OCI-LY3 (cell line): Measurements from ENCODE around the gene CYBRD1.

Source experiments
- EZH2phosphoT487 ChIP-seq: fragments of 200-600 bp; shearing (Covaris generic); IDR thresholded peaks from 2 replicates; pipeline ENCODE4 v1.6.1; 2018; ENCODE audit warnings: antibody characterized with exemption, mixed run types, low read depth
- TF ChIP-seq, protein P1 (sequence below): fragments of 200-600, 300-600 bp; sonication (generic); IDR thresholded peaks from 2 replicates; pipeline ENCODE4 v1.5.1; 2014; ENCODE audit warnings: antibody characterized with exemption, low read length, low read depth

DNA sequence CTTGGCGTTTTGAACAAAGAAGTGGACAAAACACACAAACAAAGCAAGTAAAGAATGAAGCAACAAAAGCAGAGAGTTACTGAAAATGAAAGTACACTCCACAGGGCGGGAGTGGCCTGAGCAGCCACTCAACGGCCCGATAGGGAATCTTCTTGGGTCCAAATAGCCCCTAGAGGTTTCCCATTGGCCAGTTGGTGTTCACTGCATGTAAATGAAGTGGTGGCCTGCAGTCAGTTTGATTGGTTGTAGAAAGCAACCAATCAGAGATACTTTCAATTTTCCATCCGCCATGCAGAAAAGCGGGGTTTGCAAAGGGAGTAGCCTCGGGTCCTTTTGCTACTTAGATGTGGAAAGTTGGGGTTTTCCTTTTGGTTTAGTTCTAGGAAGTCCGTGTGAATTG is 31.6 kb downstream of the CYBRD1 start:
- TF ChIP-seq, protein P1, sequence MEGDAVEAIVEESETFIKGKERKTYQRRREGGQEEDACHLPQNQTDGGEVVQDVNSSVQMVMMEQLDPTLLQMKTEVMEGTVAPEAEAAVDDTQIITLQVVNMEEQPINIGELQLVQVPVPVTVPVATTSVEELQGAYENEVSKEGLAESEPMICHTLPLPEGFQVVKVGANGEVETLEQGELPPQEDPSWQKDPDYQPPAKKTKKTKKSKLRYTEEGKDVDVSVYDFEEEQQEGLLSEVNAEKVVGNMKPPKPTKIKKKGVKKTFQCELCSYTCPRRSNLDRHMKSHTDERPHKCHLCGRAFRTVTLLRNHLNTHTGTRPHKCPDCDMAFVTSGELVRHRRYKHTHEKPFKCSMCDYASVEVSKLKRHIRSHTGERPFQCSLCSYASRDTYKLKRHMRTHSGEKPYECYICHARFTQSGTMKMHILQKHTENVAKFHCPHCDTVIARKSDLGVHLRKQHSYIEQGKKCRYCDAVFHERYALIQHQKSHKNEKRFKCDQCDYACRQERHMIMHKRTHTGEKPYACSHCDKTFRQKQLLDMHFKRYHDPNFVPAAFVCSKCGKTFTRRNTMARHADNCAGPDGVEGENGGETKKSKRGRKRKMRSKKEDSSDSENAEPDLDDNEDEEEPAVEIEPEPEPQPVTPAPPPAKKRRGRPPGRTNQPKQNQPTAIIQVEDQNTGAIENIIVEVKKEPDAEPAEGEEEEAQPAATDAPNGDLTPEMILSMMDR: no peak
- no peak for TF ChIP-seq EZH2phosphoT487
